Mesendoderm (in vitro differentiated cells): ENCODE measurements around the gene ANKRD13D.

ENCODE experiments used
- DNase-seq: peaks from one replicate; pipeline ENCODE4 v3.0.0; 2013
- H2AK5ac ChIP-seq: 2 replicates; pipeline ENCODE4 v1.6.1; 2013; ENCODE audit warnings: low read length, inconsistent platforms
- H2BK120ac ChIP-seq: 2 replicates; pipeline ENCODE4 v1.6.1; 2013; ENCODE audit warnings: low read depth, mild to moderate bottlenecking, low read length, moderate library complexity, mixed read lengths
- H2BK15ac ChIP-seq: replicated peaks from 2 replicates; pipeline ENCODE4 v1.6.1; 2013; ENCODE audit warnings: low read depth, mild to moderate bottlenecking, moderate library complexity
- H2BK5ac ChIP-seq: 2 replicates; pipeline ENCODE4 v1.6.1; 2013; ENCODE audit warnings: low read length, inconsistent platforms
- H3K18ac ChIP-seq: 2 replicates; pipeline ENCODE4 v1.6.1; 2013; ENCODE audit warnings: mild to moderate bottlenecking, low read length, mixed read lengths
- H3K23ac ChIP-seq: one replicate; pipeline ENCODE4 v1.6.1; 2013; ENCODE audit warnings: low read length
- H3K27ac ChIP-seq: 2 replicates; pipeline ENCODE4 v1.5.1; 2013; ENCODE audit warnings: low read depth, mild to moderate bottlenecking, inconsistent platforms, low read length, moderate library complexity
- H3K27me3 ChIP-seq: 2 replicates; pipeline ENCODE4 v1.6.1; 2013; ENCODE audit warnings: low read length, control low read depth, mild to moderate bottlenecking, inconsistent platforms; ENCODE audit not compliant: insufficient read depth, poor library complexity
- H3K36me3 ChIP-seq: 2 replicates; pipeline ENCODE4 v1.6.1; 2013; ENCODE audit warnings: low read length, inconsistent platforms; ENCODE audit not compliant: control insufficient read depth, insufficient read depth
- H3K4ac ChIP-seq: one replicate; pipeline ENCODE4 v1.6.1; 2013; ENCODE audit warnings: low read depth, mild to moderate bottlenecking, low read length, moderate library complexity
- H3K4me1 ChIP-seq: 2 replicates; pipeline ENCODE4 v1.6.1; 2013; ENCODE audit warnings: low read depth, low read length, inconsistent platforms; ENCODE audit not compliant: control insufficient read depth
- H3K4me2 ChIP-seq: 2 replicates; pipeline ENCODE4 v1.6.1; 2013; ENCODE audit warnings: low read length
- H3K4me3 ChIP-seq: 2 replicates; pipeline ENCODE4 v1.5.1; 2013; ENCODE audit warnings: mild to moderate bottlenecking, low read length
- H3K56ac ChIP-seq: one replicate; pipeline ENCODE4 v1.6.1; 2013; ENCODE audit warnings: low read length
- H3K79me1 ChIP-seq: 2 replicates; pipeline ENCODE4 v1.6.1; 2013; ENCODE audit warnings: low read length, inconsistent platforms
- H3K79me2 ChIP-seq: 2 replicates; pipeline ENCODE4 v1.6.1; 2013; ENCODE audit warnings: mild to moderate bottlenecking, low read length; ENCODE audit not compliant: control insufficient read depth, insufficient read depth
- H3K9ac ChIP-seq: 2 replicates; pipeline ENCODE4 v1.6.1; 2013; ENCODE audit warnings: low read length, inconsistent platforms
- H4K5ac ChIP-seq: one replicate; pipeline ENCODE4 v1.6.1; 2013; ENCODE audit warnings: low read length
- H4K8ac ChIP-seq: one replicate; pipeline ENCODE4 v1.6.1; 2013; ENCODE audit warnings: low read depth, mild to moderate bottlenecking, control low read depth, low read length, moderate library complexity
- WGBS: extraction: QIAGEN DNeasy Blood & Tissue Kit; methylation state at CpG from one replicate; pipeline ENCODE4 v1.1.7; 2013; ENCODE audit warnings: low lambda C conversion rate, missing lambda C conversion rate; ENCODE audit not compliant: insufficient coverage; ENCODE audit errors: extremely low coverage; 5-methylcytosine and 5-hydroxymethylcytosine counted together

Gene ANKRD13D

GRCh38 chr11:67252831-67253239, 36.3 kb upstream of the ANKRD13D start:
- H3K4ac ChIP-seq = no peak overlapping the region
- WGBS = no CpG with 5 or more reads among the region's 4 CpGs

GRCh38 chr11:67253872-67254624, 35.1 kb upstream of the ANKRD13D start:
- H3K4me1 ChIP-seq = no peaks in the 10 kb centered on the region
- no peak overlapping the region for H3K4me3 ChIP-seq
- no peak overlapping the region for H3K18ac ChIP-seq
- peaks cover 2% of the 10 kb centered on the region for H3K79me1 ChIP-seq
- no CpG with 5 or more reads among the region's 14 CpGs for WGBS
- no peak overlapping the region for H3K9ac ChIP-seq
- peaks cover 32% of the 10 kb centered on the region for H3K36me3 ChIP-seq
- no peak overlapping the region for H3K4ac ChIP-seq
- no peak overlapping the region for H3K4me2 ChIP-seq
- no peak for DNase-seq
- no peak overlapping the region for H3K27ac ChIP-seq
- no peak overlapping the region for H2AK5ac ChIP-seq
- no peak overlapping the region for H2BK120ac ChIP-seq
- no peak overlapping the region for H3K23ac ChIP-seq
- no peak overlapping the region for H2BK5ac ChIP-seq
- no peaks in the 10 kb centered on the region for H3K79me2 ChIP-seq
- no peak overlapping the region for H2BK15ac ChIP-seq
- H4K5ac ChIP-seq = no peak overlapping the region
- H4K8ac ChIP-seq = no peak overlapping the region
- H3K27me3 ChIP-seq = no peaks in the 10 kb centered on the region
- H3K56ac ChIP-seq = no peak overlapping the region

More at GRCh38 chr11:67252831-67253239, 36.3 kb upstream of the ANKRD13D start:
- Histone ChIP-seq H3K4me2 (no peak overlapping the region), H3K56ac (no peak overlapping the region), H3K27me3 (no peaks in the 10 kb centered on the region), H2AK5ac (no peak overlapping the region), H4K5ac (no peak overlapping the region), H3K36me3 (peaks cover 40% of the 10 kb centered on the region), H3K27ac (no peak overlapping the region), H3K18ac (no peak overlapping the region), H3K4me1 (no peaks in the 10 kb centered on the region), H3K23ac (no peak overlapping the region), H4K8ac (no peak overlapping the region), H2BK120ac (no peak overlapping the region), H3K9ac (no peak overlapping the region), H3K4me3 (no peak overlapping the region), H2BK5ac (no peak overlapping the region), H3K79me1 (peaks cover 4% of the 10 kb centered on the region), H2BK15ac (no peak overlapping the region), H3K79me2 (no peaks in the 10 kb centered on the region)
- peak; percentile 79 for DNase-seq

GRCh38 chr11:67254798-67255197, 34.3 kb upstream of the ANKRD13D start:
- H3K4me3 ChIP-seq = no peak overlapping the region
- no peak overlapping the region for H2BK15ac ChIP-seq
- H3K18ac ChIP-seq = no peak overlapping the region
- H3K4ac ChIP-seq = no peak overlapping the region
- H2BK5ac ChIP-seq = no peak overlapping the region
- H3K79me2 ChIP-seq = no peaks in the 10 kb centered on the region
- no peaks in the 10 kb centered on the region for H3K27me3 ChIP-seq
- no peak overlapping the region for H3K4me2 ChIP-seq
- H3K9ac ChIP-seq = no peak overlapping the region
- no peak overlapping the region for H4K8ac ChIP-seq
- no peaks in the 10 kb centered on the region for H3K4me1 ChIP-seq
- DNase-seq = no peak
- H2BK120ac ChIP-seq = no peak overlapping the region
- no peak overlapping the region for H3K56ac ChIP-seq
- no CpG with 5 or more reads among the region's 15 CpGs for WGBS
- H4K5ac ChIP-seq = no peak overlapping the region
- no peak overlapping the region for H3K23ac ChIP-seq
- no peak overlapping the region for H3K27ac ChIP-seq
- peaks cover 2% of the 10 kb centered on the region for H3K79me1 ChIP-seq
- H2AK5ac ChIP-seq = no peak overlapping the region
- H3K36me3 ChIP-seq = peaks cover 31% of the 10 kb centered on the region

GRCh38 chr11:67255353-67255752, 33.8 kb upstream of the ANKRD13D start:
- no peaks in the 10 kb centered on the region for H3K27me3 ChIP-seq

GRCh38 chr11:67255864-67256263, 33.2 kb upstream of the ANKRD13D start:
- Histone ChIP-seq H3K23ac (no peak overlapping the region), H3K4ac (no peak overlapping the region), H3K4me3 (no peak overlapping the region), H2BK15ac (no peak overlapping the region), H3K79me1 (no peaks in the 10 kb centered on the region), H3K18ac (no peak overlapping the region), H3K56ac (no peak overlapping the region), H4K8ac (no peak overlapping the region), H2AK5ac (no peak overlapping the region), H3K4me1 (no peaks in the 10 kb centered on the region), H2BK120ac (no peak overlapping the region), H3K36me3 (peaks cover 25% of the 10 kb centered on the region), H3K27me3 (no peaks in the 10 kb centered on the region), H3K27ac (no peak overlapping the region), H3K79me2 (no peaks in the 10 kb centered on the region), H3K9ac (no peak overlapping the region), H3K4me2 (no peak overlapping the region), H2BK5ac (no peak overlapping the region), H4K5ac (no peak overlapping the region)
- no peak for DNase-seq
- no CpG with 5 or more reads among the region's 8 CpGs for WGBS

More at GRCh38 chr11:67255353-67255752, 33.8 kb upstream of the ANKRD13D start:
- H4K8ac ChIP-seq = no peak overlapping the region
- no peak overlapping the region for H3K9ac ChIP-seq
- no peak for DNase-seq
- no peak overlapping the region for H3K4me3 ChIP-seq
- H3K79me2 ChIP-seq = no peaks in the 10 kb centered on the region
- peaks cover 2% of the 10 kb centered on the region for H3K79me1 ChIP-seq
- no peak overlapping the region for H3K4me2 ChIP-seq
- H3K4me1 ChIP-seq = no peaks in the 10 kb centered on the region
- no peak overlapping the region for H2BK5ac ChIP-seq
- no peak overlapping the region for H3K56ac ChIP-seq
- no peak overlapping the region for H2AK5ac ChIP-seq
- no peak overlapping the region for H3K23ac ChIP-seq
- H2BK120ac ChIP-seq = no peak overlapping the region
- no peak overlapping the region for H4K5ac ChIP-seq
- H3K4ac ChIP-seq = no peak overlapping the region
- no CpG with 5 or more reads among the region's 10 CpGs for WGBS
- no peak overlapping the region for H2BK15ac ChIP-seq
- H3K18ac ChIP-seq = no peak overlapping the region
- H3K36me3 ChIP-seq = peaks cover 27% of the 10 kb centered on the region
- no peak overlapping the region for H3K27ac ChIP-seq
